Natural killer cell (primary cell): ENCODE results near the gene CORIN. TPM values are rescaled to one million over a fixed set of nuclear protein-coding genes. Genes with fewer than 3 reads are reported as not detected.

Experiments used
- ATAC-seq, 3 donors: fragments of 150-1000 bp in 2 of 3; fragments of 200-7000 bp in 1 of 3; cut with Tn5 transposase; 1 replicate in 1 of 3; 2 replicates in 2 of 3; pipeline ENCODE4 v1.10.0; 2021; ENCODE audit warnings: mild to moderate bottlenecking in 2 of 3, moderate library complexity in 2 of 3
- DNase-seq, 2 donors: peaks; one replicate each; pipeline versions ENCODE4 v3.0.0 to v3.0.0-alpha.2; 2013 to 2021; ENCODE audit warnings: mixed read lengths in 1 of 2
- H3K27ac ChIP-seq: one replicate; pipeline ENCODE4 v1.5.1; 2013; ENCODE audit warnings: mild to moderate bottlenecking, low read length
- H3K27me3 ChIP-seq: one replicate; pipeline ENCODE4 v1.6.1; 2013; ENCODE audit warnings: low read length; ENCODE audit not compliant: control insufficient read depth, insufficient read depth
- H3K36me3 ChIP-seq: one replicate; pipeline ENCODE4 v1.6.1; 2013; ENCODE audit warnings: low read length; ENCODE audit not compliant: control insufficient read depth, insufficient read depth
- H3K4me1 ChIP-seq: one replicate; pipeline ENCODE4 v1.6.1; 2013; ENCODE audit warnings: low read length; ENCODE audit not compliant: control insufficient read depth, insufficient read depth
- H3K4me3 ChIP-seq: one replicate; pipeline ENCODE4 v1.5.1; 2013; ENCODE audit warnings: low read length
- H3K9me3 ChIP-seq: one replicate; pipeline ENCODE4 v1.6.1; 2013; ENCODE audit warnings: low read length; ENCODE audit not compliant: control insufficient read depth, insufficient read depth
- H3K27ac Mint-ChIP-seq, 2 donors: one replicate each; pipeline ENCODE4 v1.8.0; 2022; ENCODE audit warnings: mild to moderate bottlenecking in 2 of 2, mixed read lengths in 2 of 2, moderate library complexity in 1 of 2
- H3K27me3 Mint-ChIP-seq, 2 donors: one replicate each; pipeline ENCODE4 v1.8.0; 2022; ENCODE audit warnings: low read depth in 2 of 2, mixed read lengths in 2 of 2
- H3K36me3 Mint-ChIP-seq: one replicate; pipeline ENCODE4 v1.8.0; 2022; ENCODE audit warnings: mixed read lengths
- H3K4me1 Mint-ChIP-seq, 2 donors: one replicate each; pipeline ENCODE4 v1.8.0; 2022; ENCODE audit warnings: mixed read lengths in 2 of 2
- H3K4me3 Mint-ChIP-seq: one replicate; pipeline ENCODE4 v1.8.0; 2022; ENCODE audit warnings: mild to moderate bottlenecking, moderate library complexity, mixed read lengths
- H3K9me3 Mint-ChIP-seq, 2 donors: one replicate each; pipeline ENCODE4 v1.8.0; 2022; ENCODE audit warnings: mixed read lengths in 2 of 2
- CTCF ChIP-seq: fragments of 200-600 bp; IDR thresholded peaks from one replicate; pipeline ENCODE4 v1.8.0; 2022; ENCODE audit warnings: antibody characterized with exemption
- WGBS: methylation state at CpG from one replicate; pipeline ENCODE4 v1.1.7; 2013; ENCODE audit warnings: missing lambda C conversion rate; ENCODE audit not compliant: insufficient coverage; 5-methylcytosine and 5-hydroxymethylcytosine counted together
- intact Hi-C: fragments of 100-400 bp; cut with micrococcal nuclease; formaldehyde crosslinking; loops from one replicate; pipeline ENCODE4 v1.14.2; 2022
- total RNA-seq, 4 donors: library from RNA; stranded (reverse); fragments of 120-200 nt in 1 of 4; gene quantifications; one replicate each; pipeline versions ENCODE4 v1.2.3 to v1.2.4, GENCODE V29; 2013 to 2022

Gene CORIN
- total RNA-seq, 3 donors from 2014 or later (not counting 1 experiment from before 2014, with no cell fraction given) = 0.78 TPM; not detected in 2

DNA sequence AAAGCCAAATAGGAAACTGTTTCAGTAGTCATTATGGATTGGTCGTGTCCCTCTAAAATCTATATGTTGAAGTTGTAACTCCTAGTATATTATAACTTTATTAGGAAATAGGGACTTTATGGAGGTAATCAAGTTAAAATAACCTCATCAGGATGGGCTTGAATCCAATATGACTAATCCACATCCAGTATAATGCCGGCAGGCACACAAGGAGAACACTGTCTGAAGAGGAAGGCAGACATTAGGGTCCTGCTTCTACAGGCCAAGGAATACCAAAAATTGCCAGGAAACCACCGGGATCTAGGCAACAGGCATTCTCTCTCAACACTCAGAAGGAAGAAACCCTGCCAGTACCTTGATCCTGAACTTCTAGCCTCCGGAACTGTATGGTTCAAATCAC lies 222.5 kb downstream of the CORIN start:
- H3K27ac ChIP-seq = no peak overlapping the region
- Mint-ChIP-seq H3K4me3 (no peak overlapping the region), H3K27ac (no peak overlapping the region), H3K27me3 (no peaks in the 10 kb centered on the region), H3K9me3 (no peaks in the 10 kb centered on the region), H3K36me3 (no peaks in the 10 kb centered on the region), H3K4me1 (no peaks in the 10 kb centered on the region)
- peaks cover 4% of the 10 kb centered on the region for H3K27me3 ChIP-seq
- H3K4me3 ChIP-seq = no peak overlapping the region
- no peak for ATAC-seq
- H3K36me3 ChIP-seq = no peaks in the 10 kb centered on the region
- H3K9me3 ChIP-seq = no peaks in the 10 kb centered on the region
- DNase-seq = no peak
- 86% methylated on average over 3 of the region's 4 CpGs for WGBS
- no peak for TF ChIP-seq CTCF
- no peaks in the 10 kb centered on the region for H3K4me1 ChIP-seq
- intact Hi-C loops = no loop called here

GRCh38 chr4:47612116-47613023 lies 225.5 kb downstream of the CORIN start:
- Histone ChIP-seq H3K36me3 (no peaks in the 10 kb centered on the region), H3K4me1 (no peaks in the 10 kb centered on the region), H3K27ac (no peak overlapping the region), H3K9me3 (no peaks in the 10 kb centered on the region), H3K27me3 (peaks cover 4% of the 10 kb centered on the region), H3K4me3 (no peak overlapping the region)
- Mint-ChIP-seq H3K4me3 (no peak overlapping the region), H3K27me3 (no peaks in the 10 kb centered on the region), H3K4me1 (no peaks in the 10 kb centered on the region), H3K27ac (no peak overlapping the region), H3K36me3 (no peaks in the 10 kb centered on the region), H3K9me3 (no peaks in the 10 kb centered on the region)
- intact Hi-C loops = no loop called here
- DNase-seq (no peak), ATAC-seq (no peak)
- 44% methylated on average over 3 of the region's 4 CpGs for WGBS
- no peak for TF ChIP-seq CTCF

GRCh38 chr4:47606482-47606881 lies 231.4 kb downstream of the CORIN start:
- Histone ChIP-seq H3K9me3 (no peaks in the 10 kb centered on the region), H3K4me3 (no peak overlapping the region), H3K36me3 (no peaks in the 10 kb centered on the region), H3K27me3 (no peaks in the 10 kb centered on the region), H3K27ac (no peak overlapping the region), H3K4me1 (no peaks in the 10 kb centered on the region)
- intact Hi-C loops = no loop called here
- ATAC-seq (no peak), DNase-seq (no peak)
- Mint-ChIP-seq H3K4me1 (no peaks in the 10 kb centered on the region), H3K4me3 (no peak overlapping the region), H3K27ac (no peak overlapping the region), H3K9me3 (peaks cover 0 to 4% of the 10 kb centered on the region in 2 donors), H3K27me3 (no peaks in the 10 kb centered on the region), H3K36me3 (no peaks in the 10 kb centered on the region)
- WGBS = 95% methylated on average over 2 of the region's 3 CpGs
- no peak for TF ChIP-seq CTCF

DNA sequence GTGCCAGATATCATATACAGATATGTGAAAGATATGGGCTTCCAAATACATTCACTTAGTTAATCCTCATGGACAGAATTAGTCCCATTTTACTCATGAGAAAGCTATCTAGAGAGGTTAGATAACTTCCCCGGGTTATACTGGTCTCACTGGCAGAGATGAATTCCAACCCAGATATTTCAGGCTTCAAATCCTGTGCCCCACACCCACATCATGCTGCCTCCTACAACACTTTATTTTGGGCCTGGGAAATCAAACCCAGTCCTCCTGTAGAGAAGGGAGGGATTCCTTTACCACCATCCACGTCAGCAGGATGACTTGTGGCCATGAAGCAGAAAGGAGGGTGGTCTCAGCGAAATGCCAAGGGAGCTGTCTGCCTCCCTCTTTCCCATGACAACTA lies 239.0 kb downstream of the CORIN start:
- Histone ChIP-seq H3K4me1 (no peaks in the 10 kb centered on the region), H3K27me3 (no peaks in the 10 kb centered on the region), H3K27ac (no peak overlapping the region), H3K36me3 (no peaks in the 10 kb centered on the region), H3K9me3 (no peaks in the 10 kb centered on the region), H3K4me3 (no peak overlapping the region)
- Mint-ChIP-seq H3K36me3 (no peaks in the 10 kb centered on the region), H3K27ac (no peak overlapping the region), H3K4me3 (no peak overlapping the region), H3K27me3 (no peaks in the 10 kb centered on the region), H3K4me1 (no peaks in the 10 kb centered on the region), H3K9me3 (no peaks in the 10 kb centered on the region)
- intact Hi-C loops = no loop called here
- TF ChIP-seq CTCF = no peak
- ATAC-seq (no peak), DNase-seq (no peak)
- 91% methylated on average over 3 of the region's 3 CpGs for WGBS
